Activated naive CD8-positive, alpha-beta T cell treated with anti-CD3 and anti-CD28 coated beads, Interleukin-2, amount 10 ng/mL, durations not matched to agents 7 days and 5 days (primary cell): ENCODE results near the gene VWF. TPM values are rescaled to one million over a fixed set of nuclear protein-coding genes. Genes with fewer than 3 reads are reported as not detected.
"Not testable (repeated sequence)": the region's sequence is repeated elsewhere in the genome, so short reads cannot be mapped to it uniquely, and the experiment has no call there.

Source experiments
- ATAC-seq: fragments of 150-1000 bp; cut with Tn5 transposase; one replicate; pipeline ENCODE4 v1.10.0; 2021; ENCODE audit warnings: low read depth, moderate library complexity
- POLR2A ChIA-PET: fragments of 350-600 bp; sonication (Branson Sonifier 250); formaldehyde crosslinking; loops from one replicate; lab custom pipeline; 2021; ENCODE audit warnings: antibody characterized with exemption; lab: Charles Lee
- DNase-seq: peaks from one replicate; pipeline ENCODE4 v3.0.0; 2021
- H3K27ac Mint-ChIP-seq: one replicate; pipeline ENCODE4 v1.8.0; 2022; ENCODE audit warnings: mild to moderate bottlenecking, mixed read lengths
- H3K27me3 Mint-ChIP-seq: one replicate; pipeline ENCODE4 v1.8.0; 2022; ENCODE audit warnings: mild to moderate bottlenecking, moderate library complexity, mixed read lengths
- H3K36me3 Mint-ChIP-seq: one replicate; pipeline ENCODE4 v1.8.0; 2021; ENCODE audit warnings: mild to moderate bottlenecking, mixed read lengths
- H3K4me1 Mint-ChIP-seq: one replicate; pipeline ENCODE4 v1.8.0; 2021; ENCODE audit warnings: mixed read lengths
- H3K4me3 Mint-ChIP-seq: one replicate; pipeline ENCODE4 v1.8.0; 2022; ENCODE audit warnings: mild to moderate bottlenecking, moderate library complexity, mixed read lengths
- H3K9me3 Mint-ChIP-seq: one replicate; pipeline ENCODE4 v1.8.0; 2021; ENCODE audit warnings: mixed read lengths
- total RNA-seq, 2 experiments: library from RNA; stranded (reverse); gene quantifications; one replicate each; pipeline ENCODE4 v1.2.3, GENCODE V29; 2021

Gene VWF
- total RNA-seq, 2 experiments from 2014 or later: 0.23 to 0.44 TPM

DNA sequence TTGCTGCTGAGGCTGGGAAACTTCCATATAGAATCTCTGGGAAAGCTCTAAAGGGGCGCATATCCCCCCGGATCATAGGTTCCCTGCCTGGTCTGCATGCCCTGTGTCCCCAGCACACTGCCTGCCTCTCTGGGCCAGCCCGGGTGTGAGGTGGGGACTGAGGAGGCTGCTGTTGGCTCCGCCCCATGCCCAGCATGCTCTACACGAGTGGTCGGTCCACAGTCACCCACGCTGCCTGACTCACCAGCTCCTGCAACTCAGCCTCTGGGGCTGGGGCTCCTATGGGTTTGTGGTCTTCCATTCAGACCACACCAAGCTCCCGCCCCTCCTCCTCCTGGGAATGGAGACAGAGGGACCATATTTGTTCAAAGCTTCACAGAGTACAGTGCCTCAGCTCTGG is 90.9 kb downstream of the VWF start:
- ATAC-seq (no peak), DNase-seq (no peak)
- H3K4me3 Mint-ChIP-seq: no peak overlapping the region
- H3K9me3 Mint-ChIP-seq: no peaks in the 10 kb centered on the region
- H3K27me3 Mint-ChIP-seq: no peaks in the 10 kb centered on the region
- H3K4me1 Mint-ChIP-seq: no peaks in the 10 kb centered on the region
- POLR2A ChIA-PET: no interaction called here
- no peak overlapping the region for H3K27ac Mint-ChIP-seq
- no peaks in the 10 kb centered on the region for H3K36me3 Mint-ChIP-seq

DNA sequence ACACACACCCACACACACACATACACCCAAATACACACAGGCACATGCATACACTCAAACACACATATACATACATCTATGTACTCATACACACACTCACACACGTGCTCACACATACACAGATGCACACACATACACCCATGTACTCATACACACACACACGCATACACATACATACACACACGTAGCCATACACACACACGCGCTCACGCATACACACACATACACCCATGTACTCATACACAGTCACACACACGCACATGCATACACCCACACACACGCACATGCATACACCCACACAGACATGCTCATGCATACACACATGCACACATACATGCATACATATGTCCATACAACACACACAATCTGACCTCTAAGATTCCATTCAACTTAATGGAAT is 91.7 kb downstream of the VWF start:
- no peak for ATAC-seq
- no peaks in the 10 kb centered on the region for H3K36me3 Mint-ChIP-seq
- no peak overlapping the region for H3K27ac Mint-ChIP-seq
- POLR2A ChIA-PET: no interaction called here
- H3K27me3 Mint-ChIP-seq: no peaks in the 10 kb centered on the region
- no peaks in the 10 kb centered on the region for H3K9me3 Mint-ChIP-seq
- DNase-seq: no peak
- no peaks in the 10 kb centered on the region for H3K4me1 Mint-ChIP-seq
- no peak overlapping the region for H3K4me3 Mint-ChIP-seq

DNA sequence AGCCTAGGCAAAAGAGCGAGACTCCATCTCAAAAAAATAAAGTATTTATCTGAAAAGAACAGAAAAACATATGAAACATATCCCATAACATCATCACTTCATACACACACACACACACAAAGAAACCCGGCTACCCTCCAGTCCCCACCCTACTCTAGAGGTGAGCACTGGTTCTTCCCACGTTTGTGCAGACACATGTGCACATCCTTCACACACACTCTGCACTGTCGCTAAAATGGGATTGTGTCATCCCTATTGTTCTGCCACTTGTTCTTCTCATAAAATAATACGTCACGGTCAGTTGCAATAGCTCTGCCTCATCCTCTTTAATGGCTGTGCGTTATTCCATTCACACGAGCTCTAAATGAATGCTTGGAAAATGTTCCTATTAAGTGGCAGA is 93.5 kb downstream of the VWF start:
- H3K36me3 Mint-ChIP-seq: no peaks in the 10 kb centered on the region
- H3K27ac Mint-ChIP-seq: no peak overlapping the region
- peaks cover 3% of the 10 kb centered on the region for H3K9me3 Mint-ChIP-seq
- no peak for DNase-seq
- H3K27me3 Mint-ChIP-seq: peaks cover 3% of the 10 kb centered on the region
- no peaks in the 10 kb centered on the region for H3K4me1 Mint-ChIP-seq
- POLR2A ChIA-PET: no interaction called here
- no peak overlapping the region for H3K4me3 Mint-ChIP-seq
- ATAC-seq: no peak

DNA sequence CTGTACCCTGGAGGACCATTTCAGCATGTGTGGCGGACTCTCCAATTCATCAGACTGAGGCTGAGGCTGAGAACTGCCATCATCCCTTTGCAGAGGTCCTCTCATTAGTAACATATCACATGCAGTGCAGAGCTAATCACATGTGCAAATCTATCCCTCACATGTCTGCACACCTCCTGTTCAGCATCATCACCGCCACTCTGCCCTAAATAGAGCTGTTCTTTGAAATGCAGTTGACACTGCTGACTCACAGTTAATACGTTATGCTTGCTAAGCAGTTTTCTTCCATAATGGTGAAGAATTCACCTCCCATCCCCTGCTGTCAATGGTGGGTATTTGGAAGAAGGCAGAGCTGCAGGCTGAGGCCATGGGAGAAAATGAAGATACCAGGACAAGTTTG is 94.4 kb downstream of the VWF start:
- Mint-ChIP-seq H3K27ac (no peak overlapping the region), H3K4me1 (no peaks in the 10 kb centered on the region), H3K9me3 (peaks cover 3% of the 10 kb centered on the region), H3K36me3 (no peaks in the 10 kb centered on the region), H3K27me3 (peaks cover 5% of the 10 kb centered on the region), H3K4me3 (no peak overlapping the region)
- ATAC-seq (no peak), DNase-seq (no peak)
- POLR2A ChIA-PET: no interaction called here

DNA sequence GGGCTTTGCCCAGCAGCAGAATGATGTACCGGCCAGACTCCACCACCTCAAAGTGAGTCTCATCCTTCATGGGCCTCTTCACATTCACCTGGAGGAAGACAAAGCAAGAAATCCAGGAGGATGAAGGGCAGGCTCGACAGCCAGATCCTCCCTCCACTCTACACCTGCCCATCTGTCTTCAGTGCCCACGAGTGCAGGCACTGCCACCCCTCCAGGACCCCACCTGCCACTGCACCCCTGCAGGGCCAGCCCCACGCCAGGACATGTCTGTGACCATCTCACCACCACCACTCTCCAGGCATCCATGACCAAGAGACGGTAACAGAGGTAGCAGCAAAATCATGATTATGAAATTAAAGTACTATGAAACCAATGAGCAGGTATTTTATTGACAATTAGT is 95.1 kb downstream of the VWF start:
- H3K36me3 Mint-ChIP-seq: no peaks in the 10 kb centered on the region
- DNase-seq (no peak), ATAC-seq (no peak)
- peaks cover 5% of the 10 kb centered on the region for H3K27me3 Mint-ChIP-seq
- no peak overlapping the region for H3K27ac Mint-ChIP-seq
- H3K4me3 Mint-ChIP-seq: no peak overlapping the region
- peaks cover 3% of the 10 kb centered on the region for H3K9me3 Mint-ChIP-seq
- H3K4me1 Mint-ChIP-seq: no peaks in the 10 kb centered on the region
- POLR2A ChIA-PET: no interaction called here

DNA sequence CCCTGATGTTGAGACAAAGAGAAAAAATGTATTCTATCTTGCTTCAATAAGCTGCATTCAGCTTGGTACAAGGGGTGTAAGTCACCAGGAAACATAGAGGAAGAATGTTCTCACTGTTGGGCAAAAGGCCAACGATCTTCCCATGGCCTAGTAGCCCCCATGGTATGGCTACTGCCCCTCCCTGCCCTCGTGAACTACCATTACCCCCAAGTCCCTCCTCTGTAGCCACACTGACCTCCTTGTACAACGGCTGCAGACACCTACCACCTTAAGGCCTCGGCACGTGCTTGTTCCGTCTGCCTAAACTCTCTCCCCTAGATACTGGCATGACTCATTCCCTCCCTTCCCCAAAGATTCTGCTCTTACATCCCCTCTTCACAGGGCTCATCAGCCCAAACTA is 97.5 kb downstream of the VWF start:
- Mint-ChIP-seq H3K36me3 (no peaks in the 10 kb centered on the region), H3K27me3 (peaks cover 5% of the 10 kb centered on the region), H3K4me3 (no peak overlapping the region), H3K4me1 (no peaks in the 10 kb centered on the region), H3K27ac (no peak overlapping the region), H3K9me3 (peaks cover 3% of the 10 kb centered on the region)
- ATAC-seq (no peak), DNase-seq (no peak)
- POLR2A ChIA-PET: no interaction called here

DNA sequence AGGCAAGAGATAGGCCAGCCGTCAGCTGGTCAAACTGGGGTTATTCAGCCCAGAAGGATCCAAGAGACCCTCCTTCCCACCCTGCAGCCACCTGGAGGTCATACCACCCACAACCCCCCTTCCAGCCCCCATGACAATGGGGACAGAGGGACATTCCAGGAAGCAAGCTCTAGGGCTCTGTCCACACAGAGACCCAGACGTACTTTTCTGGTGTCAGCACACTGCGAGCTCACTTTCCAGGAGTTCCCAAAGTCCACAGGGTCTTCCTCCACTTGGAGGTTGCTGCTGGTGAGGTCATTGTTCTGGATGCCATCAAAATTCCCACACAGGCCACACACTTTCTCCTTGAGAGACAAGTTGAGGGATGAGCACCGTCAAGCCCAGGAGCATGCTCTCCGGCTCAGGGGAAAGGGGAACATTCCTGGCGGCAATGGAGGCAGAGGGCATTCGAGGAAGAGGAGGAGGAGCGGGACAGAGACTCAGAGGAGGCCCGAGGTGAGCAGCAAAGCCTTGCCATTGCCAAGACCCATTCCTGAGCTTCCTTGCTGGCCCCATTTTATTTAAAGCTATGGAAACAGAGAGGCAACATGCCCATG is 98.7 kb downstream of the VWF start:
- ATAC-seq, H3K4me1 Mint-ChIP-seq, DNase-seq, H3K27me3 Mint-ChIP-seq, H3K9me3 Mint-ChIP-seq, H3K4me3 Mint-ChIP-seq, H3K27ac Mint-ChIP-seq, POLR2A ChIA-PET, H3K36me3 Mint-ChIP-seq: not testable (repeated sequence)

DNA sequence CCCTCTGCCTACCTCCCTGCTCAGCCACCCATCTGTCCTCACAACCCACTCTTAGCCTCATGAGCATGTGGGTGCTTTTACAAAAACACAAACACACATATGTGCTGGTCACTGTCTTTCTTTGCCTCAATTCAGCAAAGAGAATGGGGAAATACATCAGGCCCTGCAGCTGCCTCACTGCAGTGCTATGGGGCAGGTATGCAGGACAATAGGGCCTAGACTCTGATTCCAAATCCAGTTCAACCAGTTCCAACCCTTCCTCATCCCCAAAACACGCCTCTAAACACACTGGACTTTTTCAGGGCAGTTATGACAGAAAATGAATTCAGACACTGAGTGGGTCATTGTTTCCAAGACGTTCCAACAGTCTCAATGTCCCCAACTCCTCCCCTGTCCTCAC is 100.4 kb downstream of the VWF start:
- H3K36me3 Mint-ChIP-seq, H3K27me3 Mint-ChIP-seq, H3K4me3 Mint-ChIP-seq, ATAC-seq, H3K9me3 Mint-ChIP-seq, H3K4me1 Mint-ChIP-seq, H3K27ac Mint-ChIP-seq, DNase-seq, POLR2A ChIA-PET: not testable (repeated sequence)

DNA sequence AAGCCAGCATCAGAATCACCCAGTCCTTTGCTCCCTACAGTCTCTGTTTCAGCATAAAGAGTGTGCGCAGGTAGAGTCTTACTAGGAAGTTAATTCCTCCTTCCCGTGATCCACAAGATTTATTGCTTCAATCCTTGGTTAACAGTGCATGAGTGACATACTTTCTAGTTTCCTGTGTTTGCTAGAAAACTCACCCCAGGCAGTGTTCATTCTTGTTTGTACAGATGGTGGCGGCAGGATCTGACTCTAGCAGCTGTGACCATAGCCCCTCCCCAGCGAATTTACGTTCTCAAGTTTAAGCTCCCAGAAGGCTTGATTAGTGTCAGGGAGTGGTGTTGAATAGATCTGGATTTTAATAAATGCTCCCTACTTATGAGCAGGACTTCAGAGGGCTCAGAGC is 103.5 kb downstream of the VWF start:
- DNase-seq: no peak
- Mint-ChIP-seq H3K9me3 (no peaks in the 10 kb centered on the region), H3K4me1 (no peaks in the 10 kb centered on the region), H3K36me3 (no peaks in the 10 kb centered on the region), H3K27ac (no peak overlapping the region), H3K4me3 (no peak overlapping the region), H3K27me3 (peaks cover 3% of the 10 kb centered on the region)
- POLR2A ChIA-PET: no interaction called here
- ATAC-seq: no peak

DNA sequence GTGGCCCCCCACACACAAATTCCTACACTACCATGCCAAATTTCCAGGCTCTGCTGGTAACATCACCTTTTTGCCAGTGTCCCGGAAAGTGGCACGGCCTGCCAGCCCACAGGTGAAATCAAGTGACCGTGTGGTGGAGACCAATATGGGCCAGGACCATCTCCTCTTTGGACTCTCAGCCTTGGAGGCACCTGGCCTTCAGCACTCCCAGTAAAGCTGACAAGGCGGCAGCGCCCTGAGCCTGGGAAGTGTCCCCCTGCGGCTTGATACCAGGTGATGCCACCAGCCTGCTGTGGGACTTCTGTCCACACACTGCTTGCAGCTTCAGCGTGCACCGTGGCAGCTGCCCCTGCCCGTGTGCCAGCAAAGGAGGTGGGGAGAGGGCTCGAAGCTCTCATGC is 104.0 kb downstream of the VWF start:
- ATAC-seq, H3K27ac Mint-ChIP-seq, DNase-seq, POLR2A ChIA-PET, H3K4me1 Mint-ChIP-seq, H3K27me3 Mint-ChIP-seq, H3K36me3 Mint-ChIP-seq, H3K9me3 Mint-ChIP-seq, H3K4me3 Mint-ChIP-seq: not testable (repeated sequence)

DNA sequence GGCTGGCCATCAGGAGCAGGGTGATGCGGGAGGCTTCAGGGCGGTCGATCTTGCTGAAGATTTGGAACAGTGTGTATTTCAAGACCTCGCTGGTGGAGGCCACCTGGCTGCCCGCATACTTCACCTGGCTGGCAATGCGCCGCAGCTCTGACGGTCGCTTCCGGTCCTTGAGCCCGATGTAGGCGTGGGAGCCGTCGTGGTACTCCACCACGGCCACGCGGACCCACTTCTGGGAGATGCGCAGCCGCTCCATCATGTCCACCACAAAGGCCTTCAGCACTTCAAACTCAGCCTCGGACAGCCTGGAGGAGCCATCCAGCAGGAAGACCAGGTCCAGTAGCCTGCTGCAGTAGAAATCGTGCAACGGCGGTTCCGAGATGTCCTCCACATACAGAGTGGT is 105.2 kb downstream of the VWF start:
- POLR2A ChIA-PET, H3K27ac Mint-ChIP-seq: not testable (repeated sequence)

DNA sequence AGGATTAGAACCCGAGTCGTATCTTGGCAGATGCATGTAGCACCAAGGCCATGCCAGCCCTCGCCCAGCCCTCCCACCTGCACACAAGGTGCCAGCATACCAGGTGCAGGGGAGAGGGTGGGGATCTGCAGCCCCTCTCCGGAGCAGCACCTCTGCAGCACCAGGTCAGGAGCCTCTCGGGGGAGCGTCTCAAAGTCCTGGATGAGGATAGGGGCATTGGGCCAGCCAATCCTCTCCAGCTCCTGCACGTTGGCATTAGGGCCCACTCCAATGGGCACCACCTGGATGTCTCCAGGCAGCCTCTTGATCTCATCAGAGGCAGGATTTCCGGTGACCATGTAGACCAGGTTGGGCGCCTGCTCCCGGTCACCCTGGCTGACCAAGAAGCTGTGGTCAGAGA is 106.2 kb downstream of the VWF start:
- ATAC-seq (no peak), DNase-seq (no peak)
- no peak overlapping the region for H3K27ac Mint-ChIP-seq
- H3K27me3 Mint-ChIP-seq: peaks cover 6% of the 10 kb centered on the region
- no peaks in the 10 kb centered on the region for H3K4me1 Mint-ChIP-seq
- POLR2A ChIA-PET: no interaction called here
- no peaks in the 10 kb centered on the region for H3K36me3 Mint-ChIP-seq
- H3K4me3 Mint-ChIP-seq: no peak overlapping the region
- no peaks in the 10 kb centered on the region for H3K9me3 Mint-ChIP-seq

More for the DNA sequence above, 105.2 kb downstream of the VWF start:
- not testable (repeated sequence) for ATAC-seq, H3K27me3 Mint-ChIP-seq, H3K9me3 Mint-ChIP-seq, H3K36me3 Mint-ChIP-seq, H3K4me1 Mint-ChIP-seq, H3K4me3 Mint-ChIP-seq, DNase-seq

DNA sequence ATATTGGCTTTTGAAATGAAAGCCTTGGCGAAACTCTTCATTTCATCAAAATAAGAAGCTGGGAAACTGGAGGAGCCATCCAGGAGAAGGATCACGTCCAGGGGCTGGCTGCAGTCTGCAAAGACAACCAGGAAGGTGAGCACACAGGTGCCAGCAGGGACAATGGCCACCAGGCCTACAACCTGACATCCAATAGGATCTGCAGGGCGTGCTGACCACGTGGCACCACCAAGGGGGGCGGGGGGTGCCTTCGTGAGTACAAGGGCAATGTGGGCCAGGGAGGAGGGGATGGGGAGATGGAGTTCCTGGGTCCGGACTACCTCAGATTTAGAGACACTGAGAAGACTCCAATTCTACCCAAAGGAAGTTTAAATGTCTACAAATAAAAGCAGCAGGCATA is 107.7 kb downstream of the VWF start:
- Mint-ChIP-seq H3K27ac (no peak overlapping the region), H3K9me3 (no peaks in the 10 kb centered on the region), H3K4me3 (no peak overlapping the region), H3K27me3 (peaks cover 6% of the 10 kb centered on the region), H3K36me3 (no peaks in the 10 kb centered on the region), H3K4me1 (no peaks in the 10 kb centered on the region)
- POLR2A ChIA-PET: no interaction called here
- ATAC-seq (no peak), DNase-seq (no peak)

DNA sequence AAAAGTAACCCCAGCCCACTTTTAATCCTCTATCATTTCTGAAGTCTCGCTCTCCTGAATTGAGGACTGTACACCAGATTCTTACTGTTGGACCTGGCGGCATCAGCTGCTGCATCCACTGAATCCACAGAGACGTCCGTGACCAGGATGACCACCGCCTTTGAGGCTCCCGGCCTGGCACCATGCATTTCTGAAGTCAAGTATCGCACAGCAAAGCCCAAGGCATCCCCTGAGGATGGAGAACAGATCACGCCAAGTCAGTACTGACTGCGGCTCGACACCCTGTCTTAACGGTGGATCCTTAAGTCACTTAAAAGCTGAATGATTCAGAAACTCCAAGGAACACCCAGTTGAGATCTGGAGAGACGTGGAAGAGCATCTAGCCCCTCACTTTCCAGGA is 108.5 kb downstream of the VWF start:
- H3K9me3 Mint-ChIP-seq, ATAC-seq, H3K36me3 Mint-ChIP-seq, H3K4me3 Mint-ChIP-seq, POLR2A ChIA-PET, H3K27me3 Mint-ChIP-seq, DNase-seq, H3K27ac Mint-ChIP-seq, H3K4me1 Mint-ChIP-seq: not testable (repeated sequence)

DNA sequence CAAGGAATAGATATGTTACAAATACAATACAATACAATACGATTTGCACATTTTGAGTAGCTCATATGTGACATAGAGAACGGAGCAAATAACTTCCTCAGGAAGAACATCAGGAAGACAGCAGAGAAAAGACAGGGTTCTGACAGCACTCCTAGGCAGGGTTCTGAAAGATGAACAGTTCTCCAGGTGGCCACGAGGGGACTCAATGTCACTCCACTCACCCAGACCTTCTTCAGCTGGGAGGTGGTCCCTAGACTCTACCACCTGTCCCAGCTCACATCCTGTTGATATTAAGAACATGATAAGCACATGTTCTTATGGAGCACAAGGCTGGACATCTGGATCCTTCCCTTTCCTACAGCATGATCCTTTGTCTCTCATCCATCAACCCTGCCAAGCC is 109.2 kb downstream of the VWF start:
- ATAC-seq, H3K4me1 Mint-ChIP-seq, H3K27ac Mint-ChIP-seq, H3K9me3 Mint-ChIP-seq, H3K36me3 Mint-ChIP-seq, H3K4me3 Mint-ChIP-seq, DNase-seq, H3K27me3 Mint-ChIP-seq, POLR2A ChIA-PET: not testable (repeated sequence)
